ENCODE data around the gene BPIFB6. TPM values are rescaled to one million over a fixed set of nuclear protein-coding genes. Genes with fewer than 3 reads are reported as not detected.

Gene BPIFB6
- total and polyA plus RNA-seq, 10 donors: not detected

GRCh38 chr20:33006776-33007375 lies 24.6 kb upstream of the BPIFB6 start:
- Histone ChIP-seq H3K36me3 (no peaks in the 10 kb centered on the region), H3K27ac (no peak overlapping the region), H3K27me3 (replicated peaks in 1 of 7) (no peaks in the 10 kb centered on the region), H3K4me1 (peaks cover 0 to 10% (median 0%) of the 10 kb centered on the region in 6 donors), H3K9me3 (peaks cover 0 to 12% (median 8%) of the 10 kb centered on the region in 8 donors), H3K4me3 (no peak overlapping the region)
- 86 to 93% (median 87%) methylated on average over 7 to 8 of the region's 8 CpGs for WGBS, 5 donors
- intact Hi-C loops (cut with DNase I; ENCODE audit: low total_unique reads): loop anchor here (5.0 kb wide), 1 partner anchor 105 kb away; no protein-coding TSS in a partner anchor
- TF ChIP-seq POLR2AphosphoS5 (IDR thresholded peaks at IDR 0.05) (no peak), POLR2A (IDR thresholded peaks at IDR 0.05) (no peak), CTCF (IDR thresholded peaks at IDR 0.05 in 8 of 11, conservative IDR thresholded peaks at IDR 0.05 in 3 of 11) (no peak)
- DNase-seq: peak; percentile 48

GRCh38 chr20:33007376-33008335 lies 23.8 kb upstream of the BPIFB6 start, which contains the start of gene BPIFB2:
TSS of gene BPIFB2 (plus strand) at chr20:33007704. CDS start at chr20:33008575, 871 bp downstream.
- Histone ChIP-seq H3K27me3 (replicated peaks in 1 of 7) (no peaks in the 10 kb centered on the region), H3K36me3 (no peaks in the 10 kb centered on the region), H3K27ac (no peak within 1 kb of the TSS), H3K4me3 (no peak within 1 kb of the TSS), H3K4me1 (peaks cover 0 to 10% (median 0%) of the 10 kb centered on the region in 6 donors), H3K9me3 (peaks cover 0 to 12% (median 8%) of the 10 kb centered on the region in 8 donors)
- 86 to 99% (median 92%) methylated on average over 7 to 11 of the region's 11 CpGs for WGBS, 5 donors
- DNase-seq: peak; percentile 57
- TF ChIP-seq POLR2A (IDR thresholded peaks at IDR 0.05) (no peak), POLR2AphosphoS5 (IDR thresholded peaks at IDR 0.05) (no peak), CTCF (IDR thresholded peaks at IDR 0.05 in 8 of 11, conservative IDR thresholded peaks at IDR 0.05 in 3 of 11) (no peak)
- intact Hi-C loops (cut with DNase I; ENCODE audit: low total_unique reads): loop anchor here (5.0 kb wide), 1 partner anchor 105 kb away; no protein-coding TSS in a partner anchor

- H3K27me3 ChIP-seq (replicated peaks in 1 of 7): peaks cover 0 to under 1% (median 0%) of the 10 kb centered on the region in 7 donors
- no peaks in the 10 kb centered on the region for H3K36me3 ChIP-seq
- intact Hi-C loops (cut with DNase I; ENCODE audit: low total_unique reads): loop anchor here (5.0 kb wide), 1 partner anchor 106 kb away; no protein-coding TSS in a partner anchor
- TF ChIP-seq POLR2AphosphoS5 (IDR thresholded peaks at IDR 0.05) (no peak), CTCF (IDR thresholded peaks at IDR 0.05 in 8 of 11, conservative IDR thresholded peaks at IDR 0.05 in 3 of 11) (no peak), POLR2A (IDR thresholded peaks at IDR 0.05) (no peak)
- 82 to 93% (median 89%) methylated on average over 21 to 23 of the region's 23 CpGs for WGBS, 5 donors
- DNase-seq: peak; percentile 62
- no peak overlapping the region for H3K4me3 ChIP-seq
- peaks cover 0 to 12% (median 8%) of the 10 kb centered on the region in 8 donors for H3K9me3 ChIP-seq
- peaks cover 0 to 10% (median 0%) of the 10 kb centered on the region in 6 donors for H3K4me1 ChIP-seq
- no peak overlapping the region for H3K27ac ChIP-seq
These were observed 22.9 kb upstream of the BPIFB6 start for GRCh38 chr20:33008336-33009213.
